Chondrocyte (in vitro differentiated cells): ENCODE results near the gene ADAM23. TPM values are rescaled to one million over a fixed set of nuclear protein-coding genes. Genes with fewer than 3 reads are reported as not detected.

Experiments
- DNase-seq: peaks from one replicate; pipeline ENCODE4 v3.0.0; 2021; ENCODE audit warnings: mixed read lengths, low spot score
- H3K27ac Mint-ChIP-seq: one replicate; pipeline ENCODE4 v1.8.0; 2021; ENCODE audit warnings: mild to moderate bottlenecking, moderate library complexity, mixed read lengths; ENCODE audit not compliant: unreplicated experiment
- H3K27me3 Mint-ChIP-seq: 2 replicates; pipeline ENCODE4 v1.8.0; 2021; ENCODE audit warnings: low read depth, mixed read lengths
- H3K36me3 Mint-ChIP-seq: 2 replicates; pipeline ENCODE4 v1.8.0; 2021; ENCODE audit warnings: low read depth, mixed read lengths
- H3K4me1 Mint-ChIP-seq: 2 replicates; pipeline ENCODE4 v1.8.0; 2021; ENCODE audit warnings: low read depth, mild to moderate bottlenecking, mixed read lengths
- H3K4me3 Mint-ChIP-seq: one replicate; pipeline ENCODE4 v1.8.0; 2021; ENCODE audit warnings: mild to moderate bottlenecking, moderate library complexity, mixed read lengths; ENCODE audit not compliant: unreplicated experiment
- H3K9me3 Mint-ChIP-seq: 2 replicates; pipeline ENCODE4 v1.8.0; 2021; ENCODE audit warnings: low read depth, mixed read lengths
- CTCF ChIP-seq: fragments of 200-600 bp; sonication (generic); IDR thresholded peaks from 2 replicates; pipeline ENCODE4 v1.5.0; 2021; ENCODE audit warnings: antibody characterized with exemption, mild to moderate bottlenecking, moderate library complexity
- total RNA-seq: library from RNA; stranded (reverse); gene quantifications from 3 replicates; pipeline ENCODE4 v1.2.1, GENCODE V29; 2021

ADAM23 gene
- total RNA-seq, 1 donor from 2014 or later = 22.7 TPM

DNA sequence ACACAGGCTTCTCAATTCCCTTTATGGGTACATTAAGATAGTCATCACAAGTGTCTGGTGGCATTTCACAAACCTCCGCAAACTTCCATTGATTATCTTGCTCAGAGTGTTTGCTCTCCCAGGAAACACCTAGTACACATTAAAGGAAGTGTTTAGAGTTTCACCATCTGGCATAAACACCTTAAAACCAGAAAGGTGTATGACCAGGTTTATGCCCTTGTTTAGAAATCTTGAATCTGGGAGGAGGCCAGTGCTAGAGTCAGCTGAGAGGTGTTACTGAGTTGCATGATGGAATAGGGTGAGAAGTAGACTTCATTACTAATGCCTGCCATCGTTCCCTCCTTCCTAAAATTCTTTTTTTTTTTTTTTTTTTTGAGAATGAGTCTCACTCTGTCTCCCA lies 120.0 kb downstream of the ADAM23 start:
- peaks cover 4% of the 10 kb centered on the region for H3K36me3 Mint-ChIP-seq
- no peak overlapping the region for H3K4me3 Mint-ChIP-seq
- no peak for TF ChIP-seq CTCF
- no peaks in the 10 kb centered on the region for H3K9me3 Mint-ChIP-seq
- DNase-seq = no peak
- no peaks in the 10 kb centered on the region for H3K27me3 Mint-ChIP-seq
- peaks cover 3% of the 10 kb centered on the region for H3K4me1 Mint-ChIP-seq
- H3K27ac Mint-ChIP-seq = no peak overlapping the region

GRCh38 chr2:206565666-206566065 lies 122.3 kb downstream of the ADAM23 start:
- no peak overlapping the region for H3K27ac Mint-ChIP-seq
- TF ChIP-seq CTCF = no peak
- DNase-seq = no peak

GRCh38 chr2:206569470-206569869 lies 126.1 kb downstream of the ADAM23 start:
- TF ChIP-seq CTCF = no peak
- DNase-seq = no peak
- peaks cover 4% of the 10 kb centered on the region for H3K36me3 Mint-ChIP-seq
- H3K4me1 Mint-ChIP-seq = no peaks in the 10 kb centered on the region
- H3K27me3 Mint-ChIP-seq = no peaks in the 10 kb centered on the region
- no peak overlapping the region for H3K4me3 Mint-ChIP-seq
- no peaks in the 10 kb centered on the region for H3K9me3 Mint-ChIP-seq
- H3K27ac Mint-ChIP-seq = no peak overlapping the region

More at GRCh38 chr2:206565666-206566065, 122.3 kb downstream of the ADAM23 start:
- peaks cover 3% of the 10 kb centered on the region for H3K4me1 Mint-ChIP-seq
- H3K4me3 Mint-ChIP-seq = no peak overlapping the region
- H3K27me3 Mint-ChIP-seq = no peaks in the 10 kb centered on the region
- H3K9me3 Mint-ChIP-seq = no peaks in the 10 kb centered on the region
- H3K36me3 Mint-ChIP-seq = peaks cover 4% of the 10 kb centered on the region

- Mint-ChIP-seq H3K4me1 (no peaks in the 10 kb centered on the region), H3K27me3 (no peaks in the 10 kb centered on the region), H3K36me3 (peaks cover 4% of the 10 kb centered on the region), H3K4me3 (no peak overlapping the region), H3K27ac (no peak overlapping the region), H3K9me3 (no peaks in the 10 kb centered on the region)
- DNase-seq = no peak
- TF ChIP-seq CTCF = no peak
Observed at GRCh38 chr2:206570199-206570598, 126.9 kb downstream of the ADAM23 start.

DNA sequence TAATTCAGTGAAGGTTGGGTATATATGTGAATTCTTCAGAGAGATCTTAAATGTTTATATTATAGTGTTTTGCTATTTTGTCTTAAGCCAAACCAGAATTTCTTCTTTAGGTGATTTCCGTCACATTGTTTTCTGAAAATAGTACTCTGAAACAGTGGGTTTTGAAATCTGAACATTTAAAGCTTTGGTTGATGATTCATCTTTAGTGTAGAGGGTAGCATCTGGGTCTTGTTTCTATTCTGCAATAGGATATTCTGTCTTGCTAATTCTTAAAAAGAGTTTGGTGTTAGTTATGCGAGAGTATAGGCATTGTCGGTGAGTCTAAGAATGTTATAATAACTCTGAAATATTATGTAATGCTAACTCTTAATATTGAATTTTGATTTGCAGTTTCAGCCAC lies 129.4 kb downstream of the ADAM23 start:
- Mint-ChIP-seq H3K27me3 (no peaks in the 10 kb centered on the region), H3K9me3 (no peaks in the 10 kb centered on the region), H3K36me3 (peaks cover 2% of the 10 kb centered on the region), H3K4me3 (no peak overlapping the region), H3K4me1 (no peaks in the 10 kb centered on the region), H3K27ac (no peak overlapping the region)
- TF ChIP-seq CTCF = no peak
- no peak for DNase-seq
